WTC11 (cell line): ENCODE data around the gene NALCN. TPM values are rescaled to one million over a fixed set of nuclear protein-coding genes. Genes with fewer than 3 reads are reported as not detected.

ENCODE experiments used
- ATAC-seq: fragments of 200-7000 bp; cut with Tn5 transposase; 2 replicates; pipeline ENCODE4 v1.10.0; 2021; ENCODE audit warnings: mild to moderate bottlenecking, moderate library complexity
- CTCF ChIA-PET: fragments of 300-600 bp; sonication (Branson Sonifier 250); formaldehyde crosslinking; loops from one replicate; lab custom pipeline; 2021; ENCODE audit warnings: antibody characterized with exemption; lab: Charles Lee
- POLR2A ChIA-PET: fragments of 350-600 bp; sonication (Branson Sonifier 250); formaldehyde crosslinking; loops from one replicate; lab custom pipeline; 2021; ENCODE audit warnings: antibody characterized with exemption; lab: Charles Lee
- DNase-seq: peaks from one replicate; pipeline ENCODE4 v3.0.0; 2021; ENCODE audit warnings: low spot score
- H3K27ac Mint-ChIP-seq: 2 replicates; pipeline ENCODE4 v1.8.0; 2021; ENCODE audit warnings: mixed read lengths
- H3K27me3 Mint-ChIP-seq: 2 replicates; pipeline ENCODE4 v1.8.0; 2021; ENCODE audit warnings: low read depth, mild to moderate bottlenecking, moderate library complexity, mixed read lengths
- H3K36me3 Mint-ChIP-seq: 2 replicates; pipeline ENCODE4 v1.8.0; 2021; ENCODE audit warnings: mixed read lengths
- H3K4me1 Mint-ChIP-seq: 2 replicates; pipeline ENCODE4 v1.8.0; 2022; ENCODE audit warnings: mixed read lengths
- H3K4me3 Mint-ChIP-seq: 2 replicates; pipeline ENCODE4 v1.8.0; 2021; ENCODE audit warnings: mild to moderate bottlenecking, moderate library complexity, mixed read lengths
- H3K9me3 Mint-ChIP-seq: 2 replicates; pipeline ENCODE4 v1.8.0; 2021; ENCODE audit warnings: mixed read lengths
- ATF1 ChIP-seq: sonication (generic); formaldehyde crosslinking; IDR thresholded peaks from 2 replicates; pipeline ENCODE4 v1.8.1; 2023; ENCODE audit warnings: mild to moderate bottlenecking, moderate library complexity, missing genetic modification reagents
- CREB1 ChIP-seq: sonication (generic); formaldehyde crosslinking; IDR thresholded peaks from 2 replicates; pipeline ENCODE4 v1.8.0; 2023; ENCODE audit warnings: mild to moderate bottlenecking, missing genetic modification reagents
- IRF2 ChIP-seq: sonication (generic); formaldehyde crosslinking; IDR thresholded peaks from 2 replicates; pipeline ENCODE4 v1.8.0; 2022; ENCODE audit warnings: low read depth, missing genetic modification reagents, borderline replicate concordance
- MXD4 ChIP-seq: fragments of 250-450 bp; sonication (Bioruptor Pico); IDR thresholded peaks from 2 replicates; pipeline ENCODE4 v1.8.0; 2021; ENCODE audit warnings: mild to moderate bottlenecking, moderate library complexity, borderline replicate concordance
- NR1H2 ChIP-seq: sonication (generic); formaldehyde crosslinking; IDR thresholded peaks from 2 replicates; pipeline ENCODE4 v1.9.0; 2021; ENCODE audit warnings: mild to moderate bottlenecking, moderate library complexity, missing genetic modification reagents
- SMAD4 ChIP-seq: sonication (generic); formaldehyde crosslinking; IDR thresholded peaks from 2 replicates; pipeline ENCODE4 v1.8.0; 2022; ENCODE audit warnings: mild to moderate bottlenecking, missing genetic modification reagents
- SOX15 ChIP-seq: fragments of 250-450 bp; sonication (Bioruptor Pico); IDR thresholded peaks from 2 replicates; pipeline ENCODE4 v1.9.0; 2021; ENCODE audit warnings: mild to moderate bottlenecking
- ZNF121 ChIP-seq: sonication (generic); formaldehyde crosslinking; IDR thresholded peaks from 2 replicates; pipeline ENCODE4 v1.8.0; 2023; ENCODE audit warnings: missing genetic modification reagents
- ZNF263 ChIP-seq: sonication (generic); formaldehyde crosslinking; IDR thresholded peaks from 2 replicates; pipeline ENCODE4 v1.8.1; 2022; ENCODE audit warnings: low read depth, mild to moderate bottlenecking, moderate library complexity, missing genetic modification reagents
- ZNF396 ChIP-seq: fragments of 250-450 bp; sonication (Bioruptor Pico); IDR thresholded peaks from 2 replicates; pipeline ENCODE4 v1.8.0; 2021; ENCODE audit warnings: mild to moderate bottlenecking, moderate library complexity, borderline replicate concordance
- ZNF416 ChIP-seq: fragments of 250-450 bp; sonication (Bioruptor Pico); IDR thresholded peaks from 2 replicates; pipeline ENCODE4 v1.9.0; 2021; ENCODE audit warnings: mild to moderate bottlenecking, inconsistent platforms
- total RNA-seq: library from RNA; stranded (reverse); gene quantifications from 3 replicates; pipeline ENCODE4 v1.2.3, GENCODE V29; 2021
- TF ChIP-seq, protein P1 (sequence below): sonication (generic); formaldehyde crosslinking; IDR thresholded peaks from 2 replicates; pipeline ENCODE4 v1.8.1; 2023; ENCODE audit warnings: mild to moderate bottlenecking, missing genetic modification reagents, borderline replicate concordance
- TF ChIP-seq, protein P2 (sequence below): sonication (generic); formaldehyde crosslinking; IDR thresholded peaks from 2 replicates; pipeline ENCODE4 v1.8.1; 2023; ENCODE audit warnings: mild to moderate bottlenecking, missing genetic modification reagents
- TF ChIP-seq, protein P3 (sequence below): fragments of 200-600 bp; IDR thresholded peaks from 2 replicates; pipeline ENCODE4 v1.8.0; 2022; ENCODE audit warnings: antibody characterized with exemption
- TF ChIP-seq, protein P4 (sequence below): fragments of 250-450 bp; sonication (Bioruptor Pico); IDR thresholded peaks from 2 replicates; pipeline ENCODE4 v1.9.0; 2021; ENCODE audit warnings: moderate library complexity, mild to moderate bottlenecking, inconsistent platforms, borderline replicate concordance
- TF ChIP-seq, protein P5 (sequence below): fragments of 250-450 bp; sonication (Bioruptor Pico); IDR thresholded peaks from 2 replicates; pipeline ENCODE4 v1.9.0; 2021; ENCODE audit warnings: mild to moderate bottlenecking, borderline replicate concordance
- TF ChIP-seq, protein P6 (sequence below): fragments of 250-450 bp; sonication (Bioruptor Pico); IDR thresholded peaks from 2 replicates; pipeline ENCODE4 v1.9.0; 2021; ENCODE audit warnings: mild to moderate bottlenecking

NALCN gene
- total RNA-seq, 1 experiment from 2014 or later: 0.33 TPM

DNA sequence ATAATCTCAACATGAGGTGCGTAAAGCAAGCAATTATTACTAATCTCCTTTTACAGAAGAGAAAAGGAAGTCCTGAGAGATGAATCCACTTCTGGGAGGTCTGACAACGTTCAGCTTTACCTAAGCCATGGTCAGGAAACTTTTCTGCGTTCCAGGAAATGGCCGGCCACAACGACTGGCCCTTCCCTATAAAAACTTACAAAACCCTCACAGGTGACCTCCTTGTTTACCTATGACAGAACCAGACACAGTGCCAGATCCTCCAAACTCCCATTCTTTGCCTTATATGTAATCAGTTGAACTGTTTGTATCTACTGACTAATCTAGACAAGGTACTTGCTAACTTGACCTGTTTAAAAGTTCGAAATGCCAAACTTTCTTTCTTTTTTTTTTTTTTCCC is 390.0 kb downstream of the NALCN start:
- no peaks in the 10 kb centered on the region for H3K36me3 Mint-ChIP-seq
- H3K4me1 Mint-ChIP-seq: peaks cover 13% of the 10 kb centered on the region
- TF ChIP-seq ZNF121 (CRISPR knock-in tag): no peak
- no peak for TF ChIP-seq SOX15
- no peaks in the 10 kb centered on the region for H3K27me3 Mint-ChIP-seq
- H3K9me3 Mint-ChIP-seq: no peaks in the 10 kb centered on the region
- H3K4me3 Mint-ChIP-seq: no peak overlapping the region
- DNase-seq (no peak), ATAC-seq (no peak)
- CTCF ChIA-PET: interaction anchor here (0.6 kb wide), 1 partner anchor 115 kb away, joined by 3 read pairs; no protein-coding TSS in a partner anchor
- no peak overlapping the region for H3K27ac Mint-ChIP-seq
- POLR2A ChIA-PET: no interaction called here

DNA sequence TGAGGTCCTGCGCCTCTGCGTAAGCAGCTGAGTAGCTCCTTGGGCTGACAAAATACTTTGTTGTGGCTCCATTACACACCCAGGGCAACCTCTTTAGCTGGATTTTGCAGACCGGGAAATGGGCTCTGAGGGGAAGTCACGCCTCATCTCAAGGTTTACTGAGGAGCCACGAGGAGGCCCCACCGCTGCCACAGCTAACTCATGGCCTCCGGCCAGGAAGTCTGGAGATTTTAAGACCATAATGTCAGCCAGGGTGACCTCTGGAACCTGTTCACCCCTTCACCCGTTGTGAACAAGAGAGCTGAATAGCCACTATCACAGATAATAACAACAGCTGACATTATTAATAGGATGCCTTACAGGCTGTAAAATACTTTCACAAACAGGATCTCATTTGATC is 390.4 kb downstream of the NALCN start:
- TF ChIP-seq IRF2 (CRISPR knock-in tag) (no peak), MXD4 (no peak), CREB1 (CRISPR knock-in tag) (no peak), ZNF263 (no peak), ZNF396 (CRISPR knock-in tag) (no peak), SMAD4 (CRISPR knock-in tag) (no peak)
- TF ChIP-seq, protein P1, sequence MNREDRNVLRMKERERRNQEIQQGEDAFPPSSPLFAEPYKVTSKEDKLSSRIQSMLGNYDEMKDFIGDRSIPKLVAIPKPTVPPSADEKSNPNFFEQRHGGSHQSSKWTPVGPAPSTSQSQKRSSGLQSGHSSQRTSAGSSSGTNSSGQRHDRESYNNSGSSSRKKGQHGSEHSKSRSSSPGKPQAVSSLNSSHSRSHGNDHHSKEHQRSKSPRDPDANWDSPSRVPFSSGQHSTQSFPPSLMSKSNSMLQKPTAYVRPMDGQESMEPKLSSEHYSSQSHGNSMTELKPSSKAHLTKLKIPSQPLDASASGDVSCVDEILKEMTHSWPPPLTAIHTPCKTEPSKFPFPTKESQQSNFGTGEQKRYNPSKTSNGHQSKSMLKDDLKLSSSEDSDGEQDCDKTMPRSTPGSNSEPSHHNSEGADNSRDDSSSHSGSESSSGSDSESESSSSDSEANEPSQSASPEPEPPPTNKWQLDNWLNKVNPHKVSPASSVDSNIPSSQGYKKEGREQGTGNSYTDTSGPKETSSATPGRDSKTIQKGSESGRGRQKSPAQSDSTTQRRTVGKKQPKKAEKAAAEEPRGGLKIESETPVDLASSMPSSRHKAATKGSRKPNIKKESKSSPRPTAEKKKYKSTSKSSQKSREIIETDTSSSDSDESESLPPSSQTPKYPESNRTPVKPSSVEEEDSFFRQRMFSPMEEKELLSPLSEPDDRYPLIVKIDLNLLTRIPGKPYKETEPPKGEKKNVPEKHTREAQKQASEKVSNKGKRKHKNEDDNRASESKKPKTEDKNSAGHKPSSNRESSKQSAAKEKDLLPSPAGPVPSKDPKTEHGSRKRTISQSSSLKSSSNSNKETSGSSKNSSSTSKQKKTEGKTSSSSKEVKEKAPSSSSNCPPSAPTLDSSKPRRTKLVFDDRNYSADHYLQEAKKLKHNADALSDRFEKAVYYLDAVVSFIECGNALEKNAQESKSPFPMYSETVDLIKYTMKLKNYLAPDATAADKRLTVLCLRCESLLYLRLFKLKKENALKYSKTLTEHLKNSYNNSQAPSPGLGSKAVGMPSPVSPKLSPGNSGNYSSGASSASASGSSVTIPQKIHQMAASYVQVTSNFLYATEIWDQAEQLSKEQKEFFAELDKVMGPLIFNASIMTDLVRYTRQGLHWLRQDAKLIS (CRISPR knock-in tag): no peak
- TF ChIP-seq, protein P2, sequence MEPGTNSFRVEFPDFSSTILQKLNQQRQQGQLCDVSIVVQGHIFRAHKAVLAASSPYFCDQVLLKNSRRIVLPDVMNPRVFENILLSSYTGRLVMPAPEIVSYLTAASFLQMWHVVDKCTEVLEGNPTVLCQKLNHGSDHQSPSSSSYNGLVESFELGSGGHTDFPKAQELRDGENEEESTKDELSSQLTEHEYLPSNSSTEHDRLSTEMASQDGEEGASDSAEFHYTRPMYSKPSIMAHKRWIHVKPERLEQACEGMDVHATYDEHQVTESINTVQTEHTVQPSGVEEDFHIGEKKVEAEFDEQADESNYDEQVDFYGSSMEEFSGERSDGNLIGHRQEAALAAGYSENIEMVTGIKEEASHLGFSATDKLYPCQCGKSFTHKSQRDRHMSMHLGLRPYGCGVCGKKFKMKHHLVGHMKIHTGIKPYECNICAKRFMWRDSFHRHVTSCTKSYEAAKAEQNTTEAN (CRISPR knock-in tag): no peak
- TF ChIP-seq, protein P3, sequence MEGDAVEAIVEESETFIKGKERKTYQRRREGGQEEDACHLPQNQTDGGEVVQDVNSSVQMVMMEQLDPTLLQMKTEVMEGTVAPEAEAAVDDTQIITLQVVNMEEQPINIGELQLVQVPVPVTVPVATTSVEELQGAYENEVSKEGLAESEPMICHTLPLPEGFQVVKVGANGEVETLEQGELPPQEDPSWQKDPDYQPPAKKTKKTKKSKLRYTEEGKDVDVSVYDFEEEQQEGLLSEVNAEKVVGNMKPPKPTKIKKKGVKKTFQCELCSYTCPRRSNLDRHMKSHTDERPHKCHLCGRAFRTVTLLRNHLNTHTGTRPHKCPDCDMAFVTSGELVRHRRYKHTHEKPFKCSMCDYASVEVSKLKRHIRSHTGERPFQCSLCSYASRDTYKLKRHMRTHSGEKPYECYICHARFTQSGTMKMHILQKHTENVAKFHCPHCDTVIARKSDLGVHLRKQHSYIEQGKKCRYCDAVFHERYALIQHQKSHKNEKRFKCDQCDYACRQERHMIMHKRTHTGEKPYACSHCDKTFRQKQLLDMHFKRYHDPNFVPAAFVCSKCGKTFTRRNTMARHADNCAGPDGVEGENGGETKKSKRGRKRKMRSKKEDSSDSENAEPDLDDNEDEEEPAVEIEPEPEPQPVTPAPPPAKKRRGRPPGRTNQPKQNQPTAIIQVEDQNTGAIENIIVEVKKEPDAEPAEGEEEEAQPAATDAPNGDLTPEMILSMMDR: no peak
- TF ChIP-seq, protein P4, sequence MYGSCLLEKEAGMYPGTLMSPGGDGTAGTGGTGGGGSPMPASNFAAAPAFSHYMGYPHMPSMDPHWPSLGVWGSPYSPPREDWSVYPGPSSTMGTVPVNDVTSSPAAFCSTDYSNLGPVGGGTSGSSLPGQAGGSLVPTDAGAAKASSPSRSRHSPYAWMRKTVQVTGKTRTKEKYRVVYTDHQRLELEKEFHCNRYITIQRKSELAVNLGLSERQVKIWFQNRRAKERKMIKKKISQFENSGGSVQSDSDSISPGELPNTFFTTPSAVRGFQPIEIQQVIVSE (CRISPR knock-in tag): no peak
- TF ChIP-seq, all 79 proteins: peak for 0
- Mint-ChIP-seq H3K9me3 (no peaks in the 10 kb centered on the region), H3K4me1 (peaks cover 13% of the 10 kb centered on the region), H3K4me3 (no peak overlapping the region), H3K36me3 (no peaks in the 10 kb centered on the region), H3K27me3 (no peaks in the 10 kb centered on the region), H3K27ac (no peak overlapping the region)
- ChIA-PET POLR2A (no interaction called here), CTCF (interaction anchor here (0.9 kb wide), 1 partner anchor 11 kb away, joined by 4 read pairs; no protein-coding TSS in a partner anchor)
- ATAC-seq (peak; percentile 24; the same call in 1 of the 2 replicates), DNase-seq (no peak)

DNA sequence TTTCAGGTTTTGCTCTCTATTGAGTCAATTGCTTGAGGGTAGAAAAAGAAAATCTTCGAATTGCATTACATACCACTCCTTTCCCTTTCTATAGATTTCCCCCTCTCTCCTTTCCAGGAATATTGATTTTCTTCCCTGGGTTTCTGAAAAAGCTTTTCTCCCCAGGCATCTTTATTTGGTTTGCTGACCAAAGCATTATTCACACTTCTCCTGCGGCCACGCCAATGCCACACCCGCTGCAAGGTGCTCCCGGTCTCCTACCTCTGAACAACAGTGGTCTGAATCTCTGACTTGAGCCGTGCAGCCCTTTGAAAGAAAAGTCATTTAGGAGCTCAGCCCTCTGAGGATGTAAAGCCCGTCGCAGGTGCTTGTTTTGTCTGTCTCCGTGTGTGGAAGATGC is 390.8 kb downstream of the NALCN start:
- Mint-ChIP-seq H3K4me1 (peaks cover 13% of the 10 kb centered on the region), H3K9me3 (no peaks in the 10 kb centered on the region), H3K27ac (no peak overlapping the region), H3K27me3 (no peaks in the 10 kb centered on the region), H3K36me3 (no peaks in the 10 kb centered on the region), H3K4me3 (no peak overlapping the region)
- CTCF ChIA-PET: interaction anchor here (0.9 kb wide), 1 partner anchor 11 kb away, joined by 4 read pairs; no protein-coding TSS in a partner anchor
- POLR2A ChIA-PET: no interaction called here
- ATAC-seq (peak; percentile 63), DNase-seq (no peak)
- no peak for TF ChIP-seq ATF1 (CRISPR knock-in tag)
- TF ChIP-seq ZNF416 (CRISPR knock-in tag): no peak
- TF ChIP-seq, protein P5, sequence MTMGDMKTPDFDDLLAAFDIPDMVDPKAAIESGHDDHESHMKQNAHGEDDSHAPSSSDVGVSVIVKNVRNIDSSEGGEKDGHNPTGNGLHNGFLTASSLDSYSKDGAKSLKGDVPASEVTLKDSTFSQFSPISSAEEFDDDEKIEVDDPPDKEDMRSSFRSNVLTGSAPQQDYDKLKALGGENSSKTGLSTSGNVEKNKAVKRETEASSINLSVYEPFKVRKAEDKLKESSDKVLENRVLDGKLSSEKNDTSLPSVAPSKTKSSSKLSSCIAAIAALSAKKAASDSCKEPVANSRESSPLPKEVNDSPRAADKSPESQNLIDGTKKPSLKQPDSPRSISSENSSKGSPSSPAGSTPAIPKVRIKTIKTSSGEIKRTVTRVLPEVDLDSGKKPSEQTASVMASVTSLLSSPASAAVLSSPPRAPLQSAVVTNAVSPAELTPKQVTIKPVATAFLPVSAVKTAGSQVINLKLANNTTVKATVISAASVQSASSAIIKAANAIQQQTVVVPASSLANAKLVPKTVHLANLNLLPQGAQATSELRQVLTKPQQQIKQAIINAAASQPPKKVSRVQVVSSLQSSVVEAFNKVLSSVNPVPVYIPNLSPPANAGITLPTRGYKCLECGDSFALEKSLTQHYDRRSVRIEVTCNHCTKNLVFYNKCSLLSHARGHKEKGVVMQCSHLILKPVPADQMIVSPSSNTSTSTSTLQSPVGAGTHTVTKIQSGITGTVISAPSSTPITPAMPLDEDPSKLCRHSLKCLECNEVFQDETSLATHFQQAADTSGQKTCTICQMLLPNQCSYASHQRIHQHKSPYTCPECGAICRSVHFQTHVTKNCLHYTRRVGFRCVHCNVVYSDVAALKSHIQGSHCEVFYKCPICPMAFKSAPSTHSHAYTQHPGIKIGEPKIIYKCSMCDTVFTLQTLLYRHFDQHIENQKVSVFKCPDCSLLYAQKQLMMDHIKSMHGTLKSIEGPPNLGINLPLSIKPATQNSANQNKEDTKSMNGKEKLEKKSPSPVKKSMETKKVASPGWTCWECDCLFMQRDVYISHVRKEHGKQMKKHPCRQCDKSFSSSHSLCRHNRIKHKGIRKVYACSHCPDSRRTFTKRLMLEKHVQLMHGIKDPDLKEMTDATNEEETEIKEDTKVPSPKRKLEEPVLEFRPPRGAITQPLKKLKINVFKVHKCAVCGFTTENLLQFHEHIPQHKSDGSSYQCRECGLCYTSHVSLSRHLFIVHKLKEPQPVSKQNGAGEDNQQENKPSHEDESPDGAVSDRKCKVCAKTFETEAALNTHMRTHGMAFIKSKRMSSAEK (CRISPR knock-in tag): no peak
- no peak for TF ChIP-seq NR1H2 (CRISPR knock-in tag)
- TF ChIP-seq, protein P6, sequence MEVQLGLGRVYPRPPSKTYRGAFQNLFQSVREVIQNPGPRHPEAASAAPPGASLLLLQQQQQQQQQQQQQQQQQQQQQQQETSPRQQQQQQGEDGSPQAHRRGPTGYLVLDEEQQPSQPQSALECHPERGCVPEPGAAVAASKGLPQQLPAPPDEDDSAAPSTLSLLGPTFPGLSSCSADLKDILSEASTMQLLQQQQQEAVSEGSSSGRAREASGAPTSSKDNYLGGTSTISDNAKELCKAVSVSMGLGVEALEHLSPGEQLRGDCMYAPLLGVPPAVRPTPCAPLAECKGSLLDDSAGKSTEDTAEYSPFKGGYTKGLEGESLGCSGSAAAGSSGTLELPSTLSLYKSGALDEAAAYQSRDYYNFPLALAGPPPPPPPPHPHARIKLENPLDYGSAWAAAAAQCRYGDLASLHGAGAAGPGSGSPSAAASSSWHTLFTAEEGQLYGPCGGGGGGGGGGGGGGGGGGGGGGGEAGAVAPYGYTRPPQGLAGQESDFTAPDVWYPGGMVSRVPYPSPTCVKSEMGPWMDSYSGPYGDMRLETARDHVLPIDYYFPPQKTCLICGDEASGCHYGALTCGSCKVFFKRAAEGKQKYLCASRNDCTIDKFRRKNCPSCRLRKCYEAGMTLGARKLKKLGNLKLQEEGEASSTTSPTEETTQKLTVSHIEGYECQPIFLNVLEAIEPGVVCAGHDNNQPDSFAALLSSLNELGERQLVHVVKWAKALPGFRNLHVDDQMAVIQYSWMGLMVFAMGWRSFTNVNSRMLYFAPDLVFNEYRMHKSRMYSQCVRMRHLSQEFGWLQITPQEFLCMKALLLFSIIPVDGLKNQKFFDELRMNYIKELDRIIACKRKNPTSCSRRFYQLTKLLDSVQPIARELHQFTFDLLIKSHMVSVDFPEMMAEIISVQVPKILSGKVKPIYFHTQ (CRISPR knock-in tag): no peak
